ENCODE data around the gene ARHGEF33.

DNA sequence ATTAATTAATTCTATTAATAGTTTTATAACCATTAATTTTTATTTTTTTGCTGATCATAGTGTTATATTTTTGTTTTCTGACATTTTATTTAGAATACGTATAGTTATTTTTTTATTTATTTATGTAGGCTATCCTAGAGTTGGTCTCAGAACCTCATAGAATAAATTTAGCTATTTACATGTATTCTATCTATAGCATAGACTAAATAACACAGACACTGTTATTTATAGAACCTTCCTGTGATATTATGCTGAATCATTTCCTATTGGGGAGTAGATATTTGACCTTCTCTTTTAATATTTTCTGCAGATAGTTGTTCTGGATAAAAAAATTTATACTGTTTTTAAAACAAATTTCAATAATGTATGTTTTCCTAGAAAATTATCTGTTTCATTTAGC lies 20.2 kb downstream of the ARHGEF33 start:
- TF ChIP-seq, protein P1, sequence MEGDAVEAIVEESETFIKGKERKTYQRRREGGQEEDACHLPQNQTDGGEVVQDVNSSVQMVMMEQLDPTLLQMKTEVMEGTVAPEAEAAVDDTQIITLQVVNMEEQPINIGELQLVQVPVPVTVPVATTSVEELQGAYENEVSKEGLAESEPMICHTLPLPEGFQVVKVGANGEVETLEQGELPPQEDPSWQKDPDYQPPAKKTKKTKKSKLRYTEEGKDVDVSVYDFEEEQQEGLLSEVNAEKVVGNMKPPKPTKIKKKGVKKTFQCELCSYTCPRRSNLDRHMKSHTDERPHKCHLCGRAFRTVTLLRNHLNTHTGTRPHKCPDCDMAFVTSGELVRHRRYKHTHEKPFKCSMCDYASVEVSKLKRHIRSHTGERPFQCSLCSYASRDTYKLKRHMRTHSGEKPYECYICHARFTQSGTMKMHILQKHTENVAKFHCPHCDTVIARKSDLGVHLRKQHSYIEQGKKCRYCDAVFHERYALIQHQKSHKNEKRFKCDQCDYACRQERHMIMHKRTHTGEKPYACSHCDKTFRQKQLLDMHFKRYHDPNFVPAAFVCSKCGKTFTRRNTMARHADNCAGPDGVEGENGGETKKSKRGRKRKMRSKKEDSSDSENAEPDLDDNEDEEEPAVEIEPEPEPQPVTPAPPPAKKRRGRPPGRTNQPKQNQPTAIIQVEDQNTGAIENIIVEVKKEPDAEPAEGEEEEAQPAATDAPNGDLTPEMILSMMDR (conservative IDR thresholded peaks at IDR 0.05 in 1 of 2, IDR thresholded peaks at IDR 0.05 in 1 of 2; ENCODE audit: extremely low read depth in 1 of 2, insufficient read depth in 1 of 2, low read depth in 1 of 2, low read length in 2 of 2) = no peak
- TF ChIP-seq EZH2 (IDR thresholded peaks at IDR 0.05; ENCODE audit: borderline replicate concordance, low read length) = no peak

All from mammary epithelial cell (primary cell).